ENCODE results near the gene ZSWIM3.

GRCh38 chr20:45905505-45906079, 48.2 kb downstream of the ZSWIM3 start:
- TF ChIP-seq CSRNP3 (CRISPR knock-in tag; IDR thresholded peaks at IDR 0.05) (no peak), PATZ1 (CRISPR knock-in tag; IDR thresholded peaks at IDR 0.05; ENCODE audit: borderline replicate concordance) (no peak), ARNTL (CRISPR knock-in tag; IDR thresholded peaks at IDR 0.05; ENCODE audit: borderline replicate concordance, low read depth) (no peak), ZC3H10 (CRISPR knock-in tag; IDR thresholded peaks at IDR 0.05) (no peak), CREB5 (CRISPR knock-in tag; IDR thresholded peaks at IDR 0.05; ENCODE audit: low read depth) (no peak), PPARA (CRISPR knock-in tag; IDR thresholded peaks at IDR 0.05; ENCODE audit: borderline replicate concordance) (no peak), ZFP3 (CRISPR knock-in tag; IDR thresholded peaks at IDR 0.05) (no peak), ISL1 (CRISPR knock-in tag; IDR thresholded peaks at IDR 0.05) (no peak)
